GM19023 (cell line): ENCODE results near the gene CCDC88A.
A peak's percentile ranks its signal among the peaks of the same experiment; 100 is the strongest.
"Not testable (repeated sequence)": the region's sequence is repeated elsewhere in the genome, so short reads cannot be mapped to it uniquely, and the experiment has no call there.

Experiments
- ATAC-seq: cut with Tn5 transposase; IDR thresholded peaks from one replicate; pipeline ENCODE4 v1.9.1; 2021; ENCODE audit warnings: mild to moderate bottlenecking, moderate library complexity; ENCODE audit not compliant: unreplicated experiment

Gene CCDC88A

DNA sequence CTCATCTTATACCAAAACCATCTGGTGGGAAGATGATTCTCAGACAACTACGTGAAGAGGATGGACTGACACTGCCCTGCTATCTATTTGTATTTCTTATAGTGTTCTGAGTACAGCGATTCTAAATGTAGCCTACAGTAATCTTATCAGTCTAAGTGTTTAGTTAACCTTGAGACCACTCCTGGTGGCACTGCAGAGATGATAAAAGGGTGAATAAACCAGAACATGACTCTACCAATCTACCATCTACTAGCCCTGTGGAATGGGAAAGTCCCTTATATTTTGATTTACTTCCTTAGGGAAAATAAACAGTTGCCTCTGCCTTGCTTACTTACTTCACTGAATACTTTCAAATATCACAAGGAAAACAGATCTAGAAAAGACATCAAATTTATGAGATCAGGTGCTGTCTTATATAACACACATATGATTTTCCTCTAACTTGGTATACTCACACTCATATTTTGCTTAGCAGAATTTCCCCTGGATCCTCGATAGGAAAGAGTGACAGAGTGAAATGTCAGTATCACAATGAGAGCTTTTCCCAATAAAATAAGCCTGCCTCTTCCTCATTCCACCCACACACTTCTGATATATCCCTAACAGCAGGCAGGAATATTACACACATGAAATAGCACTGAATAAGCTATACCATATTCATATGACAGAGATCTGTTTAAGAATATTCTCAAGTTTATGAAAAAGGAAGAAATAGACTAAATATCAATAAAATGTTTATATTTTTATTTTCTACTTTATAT, 92.0 kb downstream of the CCDC88A start:
- no peak for ATAC-seq

- ATAC-seq: no peak
These were observed 104.7 kb downstream of the CCDC88A start for GRCh38 chr2:55314985-55315384.

GRCh38 chr2:55311444-55311870, 108.2 kb downstream of the CCDC88A start:
- ATAC-seq: peak; percentile 95

DNA sequence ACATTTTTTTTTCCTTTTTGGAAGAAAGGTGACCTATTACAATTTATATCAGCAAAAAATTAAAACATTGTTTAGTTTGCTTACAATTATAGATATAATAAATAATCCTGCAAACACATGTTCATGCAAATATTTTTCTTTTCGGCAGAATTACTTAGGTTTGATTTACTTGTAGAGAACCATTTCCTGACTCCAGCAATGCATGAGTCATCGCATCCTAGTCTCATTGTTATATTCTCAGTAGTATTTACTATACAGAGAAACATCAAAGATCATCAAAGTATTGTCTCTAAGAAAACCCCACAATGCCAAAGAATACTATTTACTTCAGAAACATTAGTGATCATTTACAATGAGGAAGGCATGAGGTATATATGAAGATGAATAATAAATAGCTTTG, 110.2 kb downstream of the CCDC88A start:
- no peak for ATAC-seq

DNA sequence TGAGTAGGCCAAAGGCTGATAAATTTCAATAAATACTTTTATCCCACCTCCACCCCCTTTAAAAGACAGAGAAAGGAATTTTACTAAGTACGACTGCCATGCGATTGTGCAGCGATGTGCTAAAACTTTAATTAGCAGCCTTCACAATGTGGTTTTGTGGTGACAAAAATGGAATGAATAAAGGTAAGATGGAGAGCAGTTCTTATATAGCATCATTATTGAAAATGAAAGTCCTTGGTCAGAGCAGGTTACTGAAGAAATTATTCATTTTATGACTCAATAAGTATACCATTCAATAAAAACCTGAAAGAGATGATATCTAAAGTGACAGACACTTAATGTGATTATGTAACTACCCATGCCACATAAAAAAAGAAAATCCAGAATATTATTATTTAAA, 117.4 kb downstream of the CCDC88A start:
- no peak for ATAC-seq

DNA sequence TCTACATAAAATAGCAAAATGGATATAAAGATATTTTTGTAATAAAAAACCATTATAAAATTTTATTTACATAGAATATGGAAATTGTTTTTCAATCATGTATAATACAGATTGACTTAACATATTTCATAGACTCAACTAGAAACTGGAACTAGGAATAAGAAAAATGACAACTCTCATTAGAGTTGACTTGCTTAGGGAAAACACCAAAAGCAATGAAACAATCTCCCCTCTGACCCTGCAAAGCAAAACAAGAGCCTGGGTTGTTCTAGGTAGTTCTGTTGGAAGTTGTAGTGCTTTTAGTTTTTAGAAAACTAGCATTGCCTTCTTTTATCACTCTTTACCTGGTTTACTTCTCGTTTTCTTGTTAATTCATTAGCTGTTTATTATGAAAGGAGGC, 118.4 kb downstream of the CCDC88A start:
- ATAC-seq: no peak

DNA sequence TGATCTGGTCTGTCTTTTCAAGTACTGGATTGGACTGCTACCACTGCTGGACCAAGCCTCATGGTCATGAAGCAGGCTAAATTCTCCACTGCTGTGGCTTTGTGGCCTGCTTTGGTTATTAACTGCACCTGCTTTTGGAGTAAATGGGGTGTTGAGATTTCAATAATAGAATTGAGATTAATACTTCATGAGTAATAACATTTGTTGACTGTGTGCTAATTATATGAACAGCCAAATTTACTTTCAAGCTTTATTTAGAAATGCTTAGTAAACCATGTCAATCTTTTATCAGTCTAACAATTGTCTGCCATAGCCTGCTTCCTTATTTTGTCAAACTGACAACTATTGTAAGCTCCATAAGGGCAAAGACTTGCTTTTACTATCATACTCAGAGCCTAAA, 123.3 kb downstream of the CCDC88A start:
- peak; percentile 71 for ATAC-seq

DNA sequence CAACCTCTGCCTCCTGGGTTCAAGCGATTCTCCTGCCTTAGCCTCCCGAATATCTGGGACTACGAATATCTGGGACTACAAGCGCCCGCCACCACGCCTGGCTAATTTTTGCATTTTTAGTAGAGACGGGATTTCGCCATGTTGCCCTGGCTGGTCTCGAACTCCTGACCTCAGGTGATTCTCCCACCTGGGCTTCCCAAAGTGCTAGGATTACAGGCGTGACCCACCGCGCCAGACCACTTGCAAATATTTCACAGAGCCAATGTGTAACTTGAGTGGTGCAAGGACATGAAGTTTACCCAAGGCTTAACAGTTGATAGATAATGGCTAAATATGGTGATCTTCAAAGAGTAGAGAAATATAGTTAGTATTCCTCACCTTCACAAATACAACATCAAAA, 136.6 kb downstream of the CCDC88A start:
- ATAC-seq: no peak

- peak; percentile 99 for ATAC-seq
These were observed 137.3 kb downstream of the CCDC88A start for GRCh38 chr2:55282110-55282917.

- not testable (repeated sequence) for ATAC-seq
These were observed 138.7 kb downstream of the CCDC88A start for GRCh38 chr2:55280851-55281546.

GRCh38 chr2:55279859-55280424, 139.7 kb downstream of the CCDC88A start:
- ATAC-seq: not testable (repeated sequence)

DNA sequence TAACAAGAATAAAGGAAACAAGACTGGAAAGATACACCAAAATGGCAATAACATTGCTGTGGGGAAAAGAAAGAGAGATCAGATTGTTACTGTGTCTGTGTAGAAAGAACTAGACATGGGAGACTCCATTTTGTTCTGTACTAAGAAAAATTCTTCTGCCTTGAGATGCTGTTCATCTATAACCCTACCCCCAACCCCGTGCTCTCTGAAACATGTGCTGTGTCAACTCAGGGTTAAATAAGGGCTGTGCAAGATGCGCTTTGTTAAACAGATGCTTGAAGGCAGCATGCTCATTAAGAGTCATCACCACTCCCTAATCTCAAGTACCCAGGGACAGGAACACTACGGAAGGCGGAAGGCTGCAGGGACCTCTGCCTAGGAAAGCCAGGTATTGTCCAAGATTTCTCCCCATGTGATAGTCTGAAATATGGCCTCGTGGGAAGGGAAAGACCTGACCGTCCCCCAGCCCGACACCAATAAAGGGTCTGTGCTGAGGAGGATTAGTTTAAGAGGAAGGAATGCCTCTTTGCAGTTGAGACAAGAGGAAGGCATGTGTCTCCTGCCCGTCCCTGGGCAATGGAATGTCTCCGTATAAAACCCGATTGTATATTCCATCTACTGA, 140.3 kb downstream of the CCDC88A start:
- ATAC-seq: not testable (repeated sequence)

- no peak for ATAC-seq
These were observed 142.3 kb downstream of the CCDC88A start for GRCh38 chr2:55277310-55277709.

DNA sequence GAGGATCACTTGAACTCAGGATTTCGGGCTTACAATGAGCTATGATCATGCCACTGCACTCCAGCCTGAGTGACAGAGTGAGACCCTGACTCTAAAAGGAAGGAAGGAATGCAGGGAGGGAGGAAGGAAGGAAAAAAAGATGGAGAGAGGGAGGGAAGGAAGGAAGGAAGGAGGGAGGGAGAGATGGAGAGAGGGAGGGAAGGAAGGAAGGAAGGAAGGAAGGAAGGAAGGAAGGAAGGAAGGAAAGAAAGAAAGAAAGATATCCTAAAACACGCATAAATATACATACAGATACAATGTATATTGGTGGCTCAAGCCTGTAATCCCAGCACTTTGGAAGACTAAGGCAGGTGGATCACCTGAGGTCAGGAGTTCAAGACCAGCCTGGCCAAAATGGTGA, 145.3 kb downstream of the CCDC88A start:
- ATAC-seq: not testable (repeated sequence)

DNA sequence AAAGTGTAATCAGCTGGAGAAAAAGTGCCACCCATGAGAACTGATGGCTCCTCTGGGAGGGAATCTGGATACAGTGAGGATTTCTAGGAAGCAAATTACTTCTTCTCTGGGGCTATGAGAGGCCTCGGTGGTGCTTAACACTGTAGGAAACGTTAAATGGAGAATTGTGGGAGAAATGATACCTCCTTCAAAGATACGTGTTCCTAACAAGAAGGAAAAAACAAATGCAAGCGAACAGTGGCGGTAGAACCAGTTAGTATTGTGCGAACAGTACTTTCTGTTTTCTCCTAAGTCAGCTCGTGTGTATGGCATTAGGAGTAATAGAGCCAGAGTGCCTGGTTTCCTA, 150.0 kb downstream of the CCDC88A start:
- no peak for ATAC-seq

DNA sequence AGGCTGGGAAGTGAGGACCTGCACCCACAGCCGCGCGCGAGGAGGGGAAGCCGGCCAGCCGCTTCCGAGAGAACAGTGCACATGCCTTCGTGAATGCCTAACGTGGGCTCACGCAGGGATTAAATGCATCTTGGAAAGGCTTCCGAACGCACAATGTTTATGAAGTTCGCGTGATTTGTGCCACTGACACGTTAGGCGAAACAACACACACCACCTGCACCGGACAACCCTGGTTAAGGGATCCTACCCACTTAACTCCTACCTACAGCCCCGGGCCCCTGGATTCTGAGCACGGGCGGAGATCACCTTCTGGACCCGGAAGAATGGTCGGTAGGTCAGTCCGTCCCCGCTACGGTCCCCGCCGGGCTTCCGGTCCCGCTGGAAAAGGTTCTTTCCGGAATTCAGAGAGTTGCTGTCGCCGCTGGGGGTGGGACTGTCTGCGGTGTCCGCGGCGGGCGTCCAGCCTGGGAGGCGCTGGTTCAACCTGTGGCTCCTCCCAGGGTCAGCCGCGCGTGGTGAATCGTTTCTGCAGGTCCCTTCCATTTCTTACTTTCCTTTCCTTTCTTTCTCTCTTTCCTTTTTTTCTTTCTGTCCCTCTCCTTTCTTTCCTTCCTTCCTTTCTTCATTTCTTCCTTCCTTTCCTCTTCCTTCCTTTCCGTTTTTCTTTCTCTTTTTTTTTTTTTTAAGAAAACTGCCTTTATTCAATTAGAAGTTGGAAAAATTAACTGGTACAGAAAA, 150.6 kb downstream of the CCDC88A start, which contains the start of gene MTIF2:
TSS of gene MTIF2 (minus strand) at position 325 of the 738 bp plus-strand sequence. CDS start 5,373 bp downstream, outside the sequence.
- ATAC-seq: peak; percentile 99

- ATAC-seq: no peak
These were observed 151.3 kb downstream of the CCDC88A start for GRCh38 chr2:55268288-55268906.

- ATAC-seq: not testable (repeated sequence)
These were observed 160.1 kb downstream of the CCDC88A start for GRCh38 chr2:55259586-55259985.

DNA sequence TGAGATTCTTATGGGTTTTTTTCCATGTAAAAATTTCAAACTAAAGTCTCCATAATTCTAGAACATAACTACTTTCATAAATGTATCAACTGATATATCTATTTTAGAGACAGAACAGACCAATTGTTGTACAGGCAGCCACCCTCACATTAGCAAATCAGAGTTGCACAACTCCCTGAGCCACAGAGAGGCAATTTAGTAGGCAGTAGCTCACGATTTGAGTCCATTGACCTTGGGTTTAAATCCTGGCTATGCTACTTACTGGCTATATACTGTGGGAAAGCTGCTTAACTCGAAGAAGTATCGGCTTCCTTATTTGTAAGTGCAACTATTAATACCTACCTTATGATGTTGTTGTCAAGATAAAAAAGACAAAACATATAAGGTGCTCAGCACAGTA, 166.8 kb downstream of the CCDC88A start:
- ATAC-seq: no peak

GRCh38 chr2:55247025-55247424, 172.6 kb downstream of the CCDC88A start:
- no peak for ATAC-seq
